Measurements from ENCODE around the gene EPAS1.

Gene EPAS1

GRCh38 chr2:46431481-46432235 lies 134.5 kb downstream of the EPAS1 start:
- DNase-seq: no peak
- in situ Hi-C loops (cut with HindIII; ENCODE audit: low pct_ligation_motif_present, low pct_unique_long_range_greater_than_20kb, low sequenced_read_pairs): no loop called here

- DNase-seq: no peak
- in situ Hi-C loops (cut with HindIII; ENCODE audit: low pct_ligation_motif_present, low pct_unique_long_range_greater_than_20kb, low sequenced_read_pairs): no loop called here
These were observed 137.7 kb downstream of the EPAS1 start for GRCh38 chr2:46434851-46435273.

GRCh38 chr2:46435353-46435752 lies 138.1 kb downstream of the EPAS1 start:
- DNase-seq: no peak
- in situ Hi-C loops (cut with HindIII; ENCODE audit: low pct_ligation_motif_present, low pct_unique_long_range_greater_than_20kb, low sequenced_read_pairs): no loop called here

- in situ Hi-C loops (cut with HindIII; ENCODE audit: low pct_ligation_motif_present, low pct_unique_long_range_greater_than_20kb, low sequenced_read_pairs): no loop called here
- no peak for DNase-seq
These were observed 138.7 kb downstream of the EPAS1 start for GRCh38 chr2:46435796-46436360.

Data from ACHN (cell line).